Liver (tissue), 3 donors: ENCODE data around the gene PARL.

ENCODE experiments used
- CTCF ChIP-seq: fragments of 150-350 bp; IDR thresholded peaks from 2 replicates; pipeline ENCODE4 v1.5.1; 2017; ENCODE audit warnings: improper control_type of control experiment, low read depth, low read length; ENCODE audit not compliant: missing input control
- EGR1 ChIP-seq, 2 donors: IDR thresholded peaks; 2 replicates each; pipeline ENCODE4 v1.6.1; 2016 to 2018; ENCODE audit warnings: antibody characterized with exemption in 2 of 2, low read depth in 2 of 2
- GABPA ChIP-seq, 2 donors: IDR thresholded peaks in 1 of 2; conservative IDR thresholded peaks in 1 of 2; 2 replicates each; pipeline ENCODE4 v1.6.1; 2016; ENCODE audit warnings: antibody characterized with exemption in 2 of 2, mild to moderate bottlenecking in 1 of 2, moderate library complexity in 1 of 2
- HNF4A ChIP-seq, 2 donors: conservative IDR thresholded peaks; 2 replicates each; pipeline ENCODE4 v1.6.1; 2016; ENCODE audit warnings: antibody characterized with exemption in 2 of 2, mild to moderate bottlenecking in 2 of 2
- NR2F2 ChIP-seq: IDR thresholded peaks from 2 replicates; pipeline ENCODE4 v1.6.1; 2016; ENCODE audit warnings: antibody characterized with exemption
- RAD21 ChIP-seq, 2 donors: IDR thresholded peaks; 2 replicates each; pipeline ENCODE4 v1.6.1; 2016; ENCODE audit warnings: antibody characterized with exemption in 2 of 2, mild to moderate bottlenecking in 2 of 2
- SP1 ChIP-seq: IDR thresholded peaks from 2 replicates; pipeline ENCODE4 v1.6.1; 2018; ENCODE audit warnings: antibody characterized with exemption, mild to moderate bottlenecking
- TAF1 ChIP-seq: conservative IDR thresholded peaks from 2 replicates; pipeline ENCODE4 v1.6.1; 2016; ENCODE audit warnings: antibody characterized with exemption, mild to moderate bottlenecking
- YY1 ChIP-seq: IDR thresholded peaks from 2 replicates; pipeline ENCODE4 v1.6.1; 2016; ENCODE audit warnings: antibody characterized with exemption, mild to moderate bottlenecking
- TF ChIP-seq, protein P1 (sequence below): IDR thresholded peaks from 2 replicates; pipeline ENCODE4 v1.6.1; 2016; ENCODE audit warnings: antibody characterized with exemption
- TF ChIP-seq, protein P2 (sequence below): IDR thresholded peaks from 2 replicates; pipeline ENCODE4 v1.6.1; 2016; ENCODE audit warnings: antibody characterized with exemption, mild to moderate bottlenecking
- donor health status: healthy.
- donor health status: healthy.

DNA sequence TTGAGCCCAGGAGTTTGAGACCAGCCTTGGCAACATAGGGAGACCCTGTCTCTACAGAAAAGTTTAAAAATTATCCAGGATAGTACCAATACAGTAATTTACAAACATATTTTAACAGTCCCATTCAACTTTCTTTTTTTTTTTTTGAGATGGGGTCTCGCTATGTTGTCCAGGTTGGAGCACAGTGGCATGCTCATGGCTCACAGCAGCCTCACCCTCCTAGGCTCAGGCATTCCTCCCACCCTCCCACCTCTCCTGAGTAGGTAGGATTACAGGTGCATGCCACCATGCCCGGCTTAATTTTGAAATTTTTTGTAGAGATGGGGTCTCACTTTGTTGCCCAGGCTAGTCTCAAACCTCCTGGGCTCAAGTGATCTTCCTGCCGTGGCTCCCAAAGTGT lies 46.8 kb downstream of the PARL start:
- TF ChIP-seq, protein P1, sequence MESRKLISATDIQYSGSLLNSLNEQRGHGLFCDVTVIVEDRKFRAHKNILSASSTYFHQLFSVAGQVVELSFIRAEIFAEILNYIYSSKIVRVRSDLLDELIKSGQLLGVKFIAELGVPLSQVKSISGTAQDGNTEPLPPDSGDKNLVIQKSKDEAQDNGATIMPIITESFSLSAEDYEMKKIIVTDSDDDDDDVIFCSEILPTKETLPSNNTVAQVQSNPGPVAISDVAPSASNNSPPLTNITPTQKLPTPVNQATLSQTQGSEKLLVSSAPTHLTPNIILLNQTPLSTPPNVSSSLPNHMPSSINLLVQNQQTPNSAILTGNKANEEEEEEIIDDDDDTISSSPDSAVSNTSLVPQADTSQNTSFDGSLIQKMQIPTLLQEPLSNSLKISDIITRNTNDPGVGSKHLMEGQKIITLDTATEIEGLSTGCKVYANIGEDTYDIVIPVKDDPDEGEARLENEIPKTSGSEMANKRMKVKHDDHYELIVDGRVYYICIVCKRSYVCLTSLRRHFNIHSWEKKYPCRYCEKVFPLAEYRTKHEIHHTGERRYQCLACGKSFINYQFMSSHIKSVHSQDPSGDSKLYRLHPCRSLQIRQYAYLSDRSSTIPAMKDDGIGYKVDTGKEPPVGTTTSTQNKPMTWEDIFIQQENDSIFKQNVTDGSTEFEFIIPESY, result no peak
- TF ChIP-seq CTCF (no peak), YY1 (no peak), GABPA (IDR thresholded peaks at IDR 0.05 in 1 of 2, conservative IDR thresholded peaks at IDR 0.05 in 1 of 2) (no peak), SP1 (no peak), HNF4A (conservative IDR thresholded peaks at IDR 0.05) (no peak), TAF1 (no peak), RAD21 (IDR thresholded peaks at IDR 0.05) (no peak), EGR1 (IDR thresholded peaks at IDR 0.05; ENCODE audit: low read depth in 2 of 2) (no peak), NR2F2 (no peak)
- TF ChIP-seq, protein P2, sequence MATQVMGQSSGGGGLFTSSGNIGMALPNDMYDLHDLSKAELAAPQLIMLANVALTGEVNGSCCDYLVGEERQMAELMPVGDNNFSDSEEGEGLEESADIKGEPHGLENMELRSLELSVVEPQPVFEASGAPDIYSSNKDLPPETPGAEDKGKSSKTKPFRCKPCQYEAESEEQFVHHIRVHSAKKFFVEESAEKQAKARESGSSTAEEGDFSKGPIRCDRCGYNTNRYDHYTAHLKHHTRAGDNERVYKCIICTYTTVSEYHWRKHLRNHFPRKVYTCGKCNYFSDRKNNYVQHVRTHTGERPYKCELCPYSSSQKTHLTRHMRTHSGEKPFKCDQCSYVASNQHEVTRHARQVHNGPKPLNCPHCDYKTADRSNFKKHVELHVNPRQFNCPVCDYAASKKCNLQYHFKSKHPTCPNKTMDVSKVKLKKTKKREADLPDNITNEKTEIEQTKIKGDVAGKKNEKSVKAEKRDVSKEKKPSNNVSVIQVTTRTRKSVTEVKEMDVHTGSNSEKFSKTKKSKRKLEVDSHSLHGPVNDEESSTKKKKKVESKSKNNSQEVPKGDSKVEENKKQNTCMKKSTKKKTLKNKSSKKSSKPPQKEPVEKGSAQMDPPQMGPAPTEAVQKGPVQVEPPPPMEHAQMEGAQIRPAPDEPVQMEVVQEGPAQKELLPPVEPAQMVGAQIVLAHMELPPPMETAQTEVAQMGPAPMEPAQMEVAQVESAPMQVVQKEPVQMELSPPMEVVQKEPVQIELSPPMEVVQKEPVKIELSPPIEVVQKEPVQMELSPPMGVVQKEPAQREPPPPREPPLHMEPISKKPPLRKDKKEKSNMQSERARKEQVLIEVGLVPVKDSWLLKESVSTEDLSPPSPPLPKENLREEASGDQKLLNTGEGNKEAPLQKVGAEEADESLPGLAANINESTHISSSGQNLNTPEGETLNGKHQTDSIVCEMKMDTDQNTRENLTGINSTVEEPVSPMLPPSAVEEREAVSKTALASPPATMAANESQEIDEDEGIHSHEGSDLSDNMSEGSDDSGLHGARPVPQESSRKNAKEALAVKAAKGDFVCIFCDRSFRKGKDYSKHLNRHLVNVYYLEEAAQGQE, result no peak
